OCI-LY1 (cell line): ENCODE results near the gene OGN.

Source experiments
- CTCF ChIP-seq: fragments of 200-600 bp; sonication (generic), shearing (Covaris generic); IDR thresholded peaks from 2 replicates; pipeline ENCODE4 v1.5.1; 2017; ENCODE audit warnings: mild to moderate bottlenecking, antibody characterized with exemption, low read length, moderate library complexity, mixed read lengths
- EZH2 ChIP-seq: fragments of 200-600 bp; sonication (generic), shearing (Covaris generic); IDR thresholded peaks from 2 replicates; pipeline ENCODE4 v1.8.0; 2017; ENCODE audit warnings: borderline replicate concordance, mixed run types, mild to moderate bottlenecking, antibody characterized with exemption, low read length, moderate library complexity, mixed read lengths

GRCh38 chr9:92405818-92406217 lies 1.4 kb upstream of the OGN start:
- TF ChIP-seq CTCF (no peak), EZH2 (no peak)
